Suprapubic skin (tissue), 4 donors: Measurements from ENCODE around the gene XCL1.

Source experiments
- POLR2A ChIP-seq, 2 donors: fragments of 450-650 bp; IDR thresholded peaks; one replicate each; pipeline ENCODE4 v1.6.1; 2017; ENCODE audit warnings: antibody characterized with exemption in 2 of 2, mild to moderate bottlenecking in 2 of 2, moderate library complexity in 2 of 2
- POLR2AphosphoS5 ChIP-seq, 3 donors: sonication (generic); formaldehyde crosslinking; IDR thresholded peaks; one replicate each; pipeline ENCODE4 v1.6.1; 2017; ENCODE audit warnings: antibody characterized with exemption in 3 of 3
- TF ChIP-seq, protein P1 (sequence below), 2 donors: fragments of 200-600 bp in 1 of 2; fragments of 450-650 bp in 1 of 2; sonication (generic) in 1 of 2; IDR thresholded peaks; one replicate each; pipeline ENCODE4 v1.5.1; 2016 to 2019; ENCODE audit warnings: antibody characterized with exemption in 2 of 2, mild to moderate bottlenecking in 1 of 2, moderate library complexity in 1 of 2

DNA sequence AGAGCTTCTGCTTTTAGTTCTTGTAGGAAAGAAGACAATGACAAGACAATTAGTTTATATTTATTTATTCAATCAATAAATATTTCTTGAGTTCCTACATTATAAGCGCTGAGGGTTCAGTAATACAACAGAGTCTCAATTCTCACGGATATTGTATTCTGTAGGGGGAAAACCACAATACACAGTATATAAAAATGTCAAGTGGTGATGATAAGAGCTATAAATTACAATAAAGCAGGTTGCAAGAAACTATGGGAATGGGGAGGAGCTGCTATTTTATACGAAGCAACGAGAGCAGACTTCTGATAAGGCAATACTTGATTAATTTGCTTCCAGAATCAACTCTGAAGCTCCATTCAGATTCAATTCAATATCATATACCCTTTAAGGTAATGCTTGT lies 10.6 kb upstream of the XCL1 start:
- TF ChIP-seq, protein P1, sequence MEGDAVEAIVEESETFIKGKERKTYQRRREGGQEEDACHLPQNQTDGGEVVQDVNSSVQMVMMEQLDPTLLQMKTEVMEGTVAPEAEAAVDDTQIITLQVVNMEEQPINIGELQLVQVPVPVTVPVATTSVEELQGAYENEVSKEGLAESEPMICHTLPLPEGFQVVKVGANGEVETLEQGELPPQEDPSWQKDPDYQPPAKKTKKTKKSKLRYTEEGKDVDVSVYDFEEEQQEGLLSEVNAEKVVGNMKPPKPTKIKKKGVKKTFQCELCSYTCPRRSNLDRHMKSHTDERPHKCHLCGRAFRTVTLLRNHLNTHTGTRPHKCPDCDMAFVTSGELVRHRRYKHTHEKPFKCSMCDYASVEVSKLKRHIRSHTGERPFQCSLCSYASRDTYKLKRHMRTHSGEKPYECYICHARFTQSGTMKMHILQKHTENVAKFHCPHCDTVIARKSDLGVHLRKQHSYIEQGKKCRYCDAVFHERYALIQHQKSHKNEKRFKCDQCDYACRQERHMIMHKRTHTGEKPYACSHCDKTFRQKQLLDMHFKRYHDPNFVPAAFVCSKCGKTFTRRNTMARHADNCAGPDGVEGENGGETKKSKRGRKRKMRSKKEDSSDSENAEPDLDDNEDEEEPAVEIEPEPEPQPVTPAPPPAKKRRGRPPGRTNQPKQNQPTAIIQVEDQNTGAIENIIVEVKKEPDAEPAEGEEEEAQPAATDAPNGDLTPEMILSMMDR (IDR thresholded peaks at IDR 0.05), result no peak
- TF ChIP-seq POLR2AphosphoS5 (IDR thresholded peaks at IDR 0.05), result no peak
- no peak for TF ChIP-seq POLR2A (IDR thresholded peaks at IDR 0.05)
